HepG2 (cell line): ENCODE results near the gene CCL23. TPM values are rescaled to one million over a fixed set of nuclear protein-coding genes. Genes with fewer than 3 reads are reported as not detected.

Source experiments
- ATAC-seq: fragments of 200-7000 bp; cut with Tn5 transposase; 3 replicates; pipeline ENCODE4 v1.9.1; 2020; ENCODE audit warnings: mild to moderate bottlenecking, moderate library complexity
- BruUV-seq: library from RNA; stranded (reverse); fragments of 400-500 nt; replicated peaks from 2 replicates; lab custom pipeline; 2021; lab: Mats Ljungman, UMichigan
- CTCF ChIA-PET: fragments of 300-600 bp; formaldehyde crosslinking; extraction: SDS; loops from one replicate; lab custom pipeline; 2021; ENCODE audit warnings: low total read pairs, inconsistent platforms, low intra/inter-chr PET ratio; lab: Yijun Ruan, JAX
- POLR2A ChIA-PET: fragments of 350-600 bp; sonication (Branson Sonifier 250); formaldehyde crosslinking; loops from one replicate; lab custom pipeline; 2020; ENCODE audit warnings: antibody characterized with exemption, inconsistent platforms; lab: Yijun Ruan, JAX
- DNase-seq: peaks from one replicate; pipeline ENCODE4 v3.0.0-alpha.2; 2015; ENCODE audit warnings: low spot score
- FAIRE-seq: peaks from 3 replicates; lab custom pipeline; 2011; peaks lifted over from hg19 to GRCh38; lab: Jason Lieb, UNC
- H2AFZ ChIP-seq: one replicate; pipeline ENCODE4 v1.6.1; 2011; ENCODE audit warnings: low read length, inconsistent platforms
- H3K27ac ChIP-seq: fragments of 300-600 bp; 3 replicates; pipeline ENCODE4 v1.8.0; 2011; ENCODE audit warnings: mixed run types, mild to moderate bottlenecking, mixed read lengths, low read length, inconsistent platforms; ENCODE audit not compliant: insufficient read depth; ENCODE audit errors: extremely low read length
- H3K27me3 ChIP-seq, 2 experiments: fragments of 200-600 bp in 1 of 2; 2 replicates in 1 of 2; 3 replicates in 1 of 2; pipeline versions ENCODE4 v1.6.0 to v1.8.0; 2011; ENCODE audit warnings: low read length in 2 of 2, mild to moderate bottlenecking in 2 of 2, moderate library complexity in 2 of 2, inconsistent platforms in 1 of 2; ENCODE audit not compliant: insufficient read depth in 2 of 2, control insufficient read depth in 1 of 2
- H3K36me3 ChIP-seq, 2 experiments: fragments of 200-600 bp in 1 of 2; replicated peaks in 1 of 2; 2 replicates in 1 of 2; 3 replicates in 1 of 2; pipeline versions ENCODE4 v1.5.1 to v1.8.0; 2011; ENCODE audit warnings: low read length in 2 of 2, inconsistent platforms in 1 of 2; ENCODE audit not compliant: insufficient read depth in 2 of 2, control insufficient read depth in 1 of 2
- H3K4me1 ChIP-seq: 2 replicates; pipeline ENCODE4 v1.5.1; 2012; ENCODE audit warnings: low read length, inconsistent platforms; ENCODE audit not compliant: insufficient read depth
- H3K4me2 ChIP-seq: 2 replicates; pipeline ENCODE4 v1.6.0; 2011; ENCODE audit warnings: low read depth, low read length, inconsistent platforms
- H3K4me3 ChIP-seq, 3 experiments: fragments of 200-600 bp in 1 of 3; sonication (generic), shearing (Covaris generic) in 1 of 3; replicated peaks in 1 of 3; 2 replicates each; pipeline ENCODE4 v1.5.1; 2011 to 2016; ENCODE audit warnings: low read length in 3 of 3, inconsistent platforms in 2 of 3, low read depth in 2 of 3, mild to moderate bottlenecking in 2 of 3, control low read depth in 1 of 3, mixed read lengths in 1 of 3; ENCODE audit not compliant: insufficient read depth in 1 of 3
- H3K79me2 ChIP-seq: one replicate; pipeline ENCODE4 v1.6.1; 2011; ENCODE audit warnings: low read length, inconsistent platforms; ENCODE audit not compliant: insufficient read depth
- H3K9ac ChIP-seq: 2 replicates; pipeline ENCODE4 v1.6.0; 2011; ENCODE audit warnings: mild to moderate bottlenecking, low read depth, low read length, inconsistent platforms; ENCODE audit not compliant: insufficient read depth
- H3K9me3 ChIP-seq: 2 replicates; pipeline ENCODE4 v1.5.1; 2012; ENCODE audit warnings: mild to moderate bottlenecking, low read length
- H4K20me1 ChIP-seq: 2 replicates; pipeline ENCODE4 v1.6.0; 2011; ENCODE audit warnings: inconsistent platforms, mild to moderate bottlenecking, low read length, moderate library complexity; ENCODE audit not compliant: insufficient read depth
- ERF ChIP-seq: IDR thresholded peaks from 2 replicates; pipeline ENCODE4 v1.6.1; 2018; ENCODE audit warnings: missing biosample characterization, missing genetic modification reagents
- FOSL2 ChIP-seq: sonication (generic); formaldehyde crosslinking; IDR thresholded peaks from 2 replicates; pipeline ENCODE4 v1.4.0; 2020; ENCODE audit warnings: missing genetic modification reagents
- REXO4 ChIP-seq: sonication (generic); formaldehyde crosslinking; IDR thresholded peaks from 2 replicates; pipeline ENCODE4 v1.8.0; 2022; ENCODE audit warnings: missing genetic modification reagents, mild to moderate bottlenecking, borderline replicate concordance
- SRSF1 ChIP-seq: fragments of 200-400 bp; formaldehyde crosslinking; optimal IDR thresholded peaks from 2 replicates; pipeline ENCODE3; 2017; ENCODE audit warnings: mild to moderate bottlenecking, low read depth, low read length, moderate library complexity
- TGIF2 ChIP-seq: IDR thresholded peaks from 2 replicates; pipeline ENCODE4 v1.6.1; 2016; ENCODE audit warnings: control low read depth, missing compliant biosample characterization
- YEATS2 ChIP-seq: sonication (generic); formaldehyde crosslinking; IDR thresholded peaks from 2 replicates; pipeline ENCODE4 v1.4.0; 2020; ENCODE audit warnings: missing genetic modification reagents, borderline replicate concordance
- ZBTB1 ChIP-seq: sonication (generic); formaldehyde crosslinking; IDR thresholded peaks from 2 replicates; pipeline ENCODE4 v1.4.0; 2020; ENCODE audit warnings: missing genetic modification reagents, borderline replicate concordance
- ZFP36L1 ChIP-seq: sonication (generic); formaldehyde crosslinking; IDR thresholded peaks from 2 replicates; pipeline ENCODE4 v1.8.0; 2022; ENCODE audit warnings: mild to moderate bottlenecking, missing genetic modification reagents, moderate library complexity
- ZNF10 ChIP-seq: sonication (generic); formaldehyde crosslinking; IDR thresholded peaks from 2 replicates; pipeline ENCODE4 v1.4.0; 2020; ENCODE audit warnings: mild to moderate bottlenecking, low read depth, missing genetic modification reagents, borderline replicate concordance
- ZNF431 ChIP-seq: sonication (generic); formaldehyde crosslinking; IDR thresholded peaks from 2 replicates; pipeline ENCODE4 v1.9.0; 2022; ENCODE audit warnings: missing genetic modification reagents, low read depth, mild to moderate bottlenecking, borderline replicate concordance
- ZNF775 ChIP-seq: sonication (generic); formaldehyde crosslinking; IDR thresholded peaks from 2 replicates; pipeline ENCODE4 v1.4.0; 2020; ENCODE audit warnings: missing genetic modification reagents, mild to moderate bottlenecking, moderate library complexity, borderline replicate concordance
- WGBS: methylation state at CpG from one replicate; pipeline ENCODE4 v1.1.6; 2017; ENCODE audit warnings: low lambda C conversion rate; 5-methylcytosine and 5-hydroxymethylcytosine counted together
- in situ Hi-C: cut with HindIII; loops from 2 replicates; pipeline ENCODE4 v1.10.0; 2017; ENCODE audit warnings: low pct_unique_long_range_greater_than_20kb; ENCODE audit not compliant: extremely low pct_ligation_motif_present
- intact Hi-C: fragments of 100-400 bp; cut with micrococcal nuclease; formaldehyde crosslinking; loops from one replicate; pipeline ENCODE4 v1.10.0; 2022; ENCODE audit not compliant: unreplicated experiment
- polyA plus RNA-seq, 8 experiments: library from polyadenylated mRNA; depleted of rRNA in 3 of 8; stranded (reverse) in 7 of 8; unstranded in 1 of 8; fragments of >200 nt; fragmentation: Illumina TruSeq in 4 of 8; extraction: Trizol in 4 of 8; gene quantifications; 2 replicates each; pipeline versions ENCODE4 v1.2.1 to v1.2.3, GENCODE V29; 2011 to 2016; ENCODE audit warnings: low read depth in 4 of 8, missing spikeins in 1 of 8, mixed read lengths in 1 of 8; ENCODE audit not compliant: insufficient read depth in 1 of 8
- total RNA-seq, 5 experiments: library from RNA; depleted of rRNA; stranded (reverse); fragments of >200 nt; fragmentation: Illumina TruSeq; extraction: Trizol; gene quantifications; 2 replicates each; pipeline ENCODE4 v1.2.3, GENCODE V29; 2016; ENCODE audit warnings: low read depth in 1 of 5
- TF ChIP-seq, protein P1 (sequence below): sonication (generic); formaldehyde crosslinking; IDR thresholded peaks from 2 replicates; pipeline ENCODE4 v1.4.0; 2020; ENCODE audit warnings: missing genetic modification reagents, low read depth, mild to moderate bottlenecking, borderline replicate concordance
- TF ChIP-seq, protein P2 (sequence below): sonication (generic); formaldehyde crosslinking; IDR thresholded peaks from 2 replicates; pipeline ENCODE4 v1.4.0; 2020; ENCODE audit warnings: mild to moderate bottlenecking, missing genetic modification reagents
- TF ChIP-seq, protein P3 (sequence below): sonication (generic); formaldehyde crosslinking; IDR thresholded peaks from 2 replicates; pipeline ENCODE4 v1.5.0; 2020; ENCODE audit warnings: mild to moderate bottlenecking, missing genetic modification reagents
- TF ChIP-seq, protein P4 (sequence below): sonication (generic); formaldehyde crosslinking; IDR thresholded peaks from 2 replicates; pipeline ENCODE4 v1.4.0; 2020; ENCODE audit warnings: missing genetic modification reagents; ENCODE audit errors: not compliant biosample characterization
- TF ChIP-seq, protein P5 (sequence below): sonication (generic); formaldehyde crosslinking; IDR thresholded peaks from 2 replicates; pipeline ENCODE4 v1.8.0; 2022; ENCODE audit warnings: missing genetic modification reagents, mild to moderate bottlenecking, inconsistent platforms, borderline replicate concordance

Gene CCL23
- total and polyA plus RNA-seq, 2 of the 13 experiments (the other 11 are each of a cell fraction or from before 2014, with no cell fraction given), result not detected

DNA sequence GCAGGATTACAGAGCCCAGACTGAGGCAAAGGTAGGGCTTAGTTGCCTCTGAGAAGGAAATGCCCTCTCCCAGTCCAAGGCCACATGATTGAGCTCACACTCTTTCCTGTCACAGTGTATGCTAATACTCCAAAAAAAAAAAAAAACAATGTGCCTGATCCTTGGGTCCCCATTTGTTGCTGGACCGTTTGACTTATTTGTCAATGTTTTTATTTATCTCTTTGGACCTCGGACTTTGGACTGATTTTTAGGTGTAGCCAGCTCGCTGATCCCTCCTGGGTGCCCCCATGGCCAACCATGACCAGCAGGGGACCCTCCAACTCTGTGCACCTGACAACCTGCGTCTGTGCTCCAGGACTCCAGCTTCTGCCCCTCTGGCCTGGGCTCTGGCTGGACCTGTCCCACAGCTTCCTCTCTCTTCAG is 35.9 kb downstream of the CCL23 start:
- ChIA-PET CTCF (interaction anchor here (1.0 to 2.0 kb wide), 6 partner anchors 13 to 167 kb away, joined by 3 to 18 read pairs (median 6); no protein-coding TSS in a partner anchor), POLR2A (interaction anchor here (0.8 to 5.3 kb wide), 15 partner anchors 9 to 563 kb away, joined by 3 to 197 read pairs (median 5); partner anchors contain the start of genes CCL15 and TAF15)
- peaks cover 78% of the 10 kb centered on the region for H3K4me1 ChIP-seq
- H3K27me3 ChIP-seq, result no peaks in the 10 kb centered on the region; a peak in 1 of 5 replicates
- BruUV-seq, result no TSS peak
- H3K79me2 ChIP-seq, result no peaks in the 10 kb centered on the region
- H3K9me3 ChIP-seq, result no peaks in the 10 kb centered on the region
- in situ Hi-C loops, result no loop called here
- H3K4me2 ChIP-seq, result peak overlapping the region; percentile 87
- peak overlapping the region; percentile 66 for H3K27ac ChIP-seq
- ATAC-seq, result peak; percentile 86
- H4K20me1 ChIP-seq, result no peaks in the 10 kb centered on the region
- H2AFZ ChIP-seq, result no peak overlapping the region
- peak overlapping the region in 1 of 3 experiments; percentile 65; a peak in 2 of 6 replicates for H3K4me3 ChIP-seq
- intact Hi-C loops, result loop anchor here (1.0 kb wide), 1 partner anchor 9 kb away; no protein-coding TSS in a partner anchor
- 11% methylated on average over 4 of the region's 4 CpGs for WGBS
- peak; percentile 75 for DNase-seq
- H3K9ac ChIP-seq, result 0 out of 2 replicates have a peak overlapping the region, but pooled peaks have one; percentile 57
- peaks cover 0 to 2% of the 10 kb centered on the region in 2 experiments; a peak in 1 of 5 replicates for H3K36me3 ChIP-seq
- no peak for FAIRE-seq
- TF ChIP-seq ZFP36L1 (CRISPR knock-in tag) (no peak), ZNF431 (CRISPR knock-in tag) (0 out of 2 replicates have a peak, but pooled peaks have one; percentile 63), ZNF10 (CRISPR knock-in tag) (no peak), ZNF775 (CRISPR knock-in tag) (no peak), ERF (peak; percentile 33; the same call in 1 of the 2 replicates), FOSL2 (CRISPR knock-in tag) (peak; percentile 23), SRSF1 (no peak), TGIF2 (no peak), REXO4 (CRISPR knock-in tag) (no peak), ZBTB1 (CRISPR knock-in tag) (no peak), YEATS2 (peak; percentile 13; the same call in 1 of the 2 replicates)
- TF ChIP-seq, protein P1, sequence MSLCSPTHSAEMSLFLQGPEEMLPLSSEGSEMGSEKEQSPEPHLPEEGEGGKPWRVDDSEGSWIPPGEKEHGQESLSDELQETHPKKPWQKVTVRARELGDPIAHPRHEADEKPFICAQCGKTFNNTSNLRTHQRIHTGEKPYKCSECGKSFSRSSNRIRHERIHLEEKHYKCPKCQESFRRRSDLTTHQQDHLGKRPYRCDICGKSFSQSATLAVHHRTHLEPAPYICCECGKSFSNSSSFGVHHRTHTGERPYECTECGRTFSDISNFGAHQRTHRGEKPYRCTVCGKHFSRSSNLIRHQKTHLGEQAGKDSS (CRISPR knock-in tag), result no peak; the same call in 1 of the 2 replicates
- TF ChIP-seq, protein P2, sequence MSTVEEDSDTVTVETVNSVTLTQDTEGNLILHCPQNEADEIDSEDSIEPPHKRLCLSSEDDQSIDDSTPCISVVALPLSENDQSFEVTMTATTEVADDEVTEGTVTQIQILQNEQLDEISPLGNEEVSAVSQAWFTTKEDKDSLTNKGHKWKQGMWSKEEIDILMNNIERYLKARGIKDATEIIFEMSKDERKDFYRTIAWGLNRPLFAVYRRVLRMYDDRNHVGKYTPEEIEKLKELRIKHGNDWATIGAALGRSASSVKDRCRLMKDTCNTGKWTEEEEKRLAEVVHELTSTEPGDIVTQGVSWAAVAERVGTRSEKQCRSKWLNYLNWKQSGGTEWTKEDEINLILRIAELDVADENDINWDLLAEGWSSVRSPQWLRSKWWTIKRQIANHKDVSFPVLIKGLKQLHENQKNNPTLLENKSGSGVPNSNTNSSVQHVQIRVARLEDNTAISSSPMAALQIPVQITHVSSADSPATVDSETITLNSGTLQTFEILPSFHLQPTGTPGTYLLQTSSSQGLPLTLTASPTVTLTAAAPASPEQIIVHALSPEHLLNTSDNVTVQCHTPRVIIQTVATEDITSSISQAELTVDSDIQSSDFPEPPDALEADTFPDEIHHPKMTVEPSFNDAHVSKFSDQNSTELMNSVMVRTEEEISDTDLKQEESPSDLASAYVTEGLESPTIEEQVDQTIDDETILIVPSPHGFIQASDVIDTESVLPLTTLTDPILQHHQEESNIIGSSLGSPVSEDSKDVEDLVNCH (CRISPR knock-in tag), result no peak
- TF ChIP-seq, protein P3, sequence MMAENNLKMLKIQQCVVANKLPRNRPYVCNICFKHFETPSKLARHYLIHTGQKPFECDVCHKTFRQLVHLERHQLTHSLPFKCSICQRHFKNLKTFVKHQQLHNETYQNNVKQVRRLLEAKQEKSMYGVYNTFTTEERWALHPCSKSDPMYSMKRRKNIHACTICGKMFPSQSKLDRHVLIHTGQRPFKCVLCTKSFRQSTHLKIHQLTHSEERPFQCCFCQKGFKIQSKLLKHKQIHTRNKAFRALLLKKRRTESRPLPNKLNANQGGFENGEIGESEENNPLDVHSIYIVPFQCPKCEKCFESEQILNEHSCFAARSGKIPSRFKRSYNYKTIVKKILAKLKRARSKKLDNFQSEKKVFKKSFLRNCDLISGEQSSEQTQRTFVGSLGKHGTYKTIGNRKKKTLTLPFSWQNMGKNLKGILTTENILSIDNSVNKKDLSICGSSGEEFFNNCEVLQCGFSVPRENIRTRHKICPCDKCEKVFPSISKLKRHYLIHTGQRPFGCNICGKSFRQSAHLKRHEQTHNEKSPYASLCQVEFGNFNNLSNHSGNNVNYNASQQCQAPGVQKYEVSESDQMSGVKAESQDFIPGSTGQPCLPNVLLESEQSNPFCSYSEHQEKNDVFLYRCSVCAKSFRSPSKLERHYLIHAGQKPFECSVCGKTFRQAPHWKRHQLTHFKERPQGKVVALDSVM (CRISPR knock-in tag), result no peak
- TF ChIP-seq, protein P4, sequence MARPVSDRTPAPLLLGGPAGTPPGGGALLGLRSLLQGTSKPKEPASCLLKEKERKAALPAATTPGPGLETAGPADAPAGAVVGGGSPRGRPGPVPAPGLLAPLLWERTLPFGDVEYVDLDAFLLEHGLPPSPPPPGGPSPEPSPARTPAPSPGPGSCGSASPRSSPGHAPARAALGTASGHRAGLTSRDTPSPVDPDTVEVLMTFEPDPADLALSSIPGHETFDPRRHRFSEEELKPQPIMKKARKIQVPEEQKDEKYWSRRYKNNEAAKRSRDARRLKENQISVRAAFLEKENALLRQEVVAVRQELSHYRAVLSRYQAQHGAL (CRISPR knock-in tag), result no peak
- TF ChIP-seq, protein P5, sequence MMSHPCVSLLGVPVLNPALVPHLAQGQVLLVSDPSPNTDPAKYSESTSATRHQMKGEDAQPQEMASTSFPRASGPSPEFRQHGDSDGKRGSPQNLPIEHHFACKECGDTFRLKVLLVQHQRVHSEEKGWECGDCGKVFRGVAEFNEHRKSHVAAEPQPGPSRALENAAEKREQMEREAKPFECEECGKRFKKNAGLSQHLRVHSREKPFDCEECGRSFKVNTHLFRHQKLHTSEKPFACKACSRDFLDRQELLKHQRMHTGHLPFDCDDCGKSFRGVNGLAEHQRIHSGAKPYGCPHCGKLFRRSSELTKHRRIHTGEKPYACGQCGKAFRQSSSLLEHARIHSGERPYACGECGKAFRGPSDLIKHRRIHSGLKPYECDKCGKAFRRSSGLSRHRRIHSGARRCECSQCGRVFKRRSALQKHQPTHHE (CRISPR knock-in tag), result no peak
